GM12878 (cell line): Measurements from ENCODE around the gene OR6C2. TPM values are rescaled to one million over a fixed set of nuclear protein-coding genes. Genes with fewer than 3 reads are reported as not detected.

Experiments used
- ATAC-seq: fragments of 200-7000 bp; cut with Tn5 transposase; 3 replicates; pipeline ENCODE4 v1.9.1; 2020; ENCODE audit warnings: mild to moderate bottlenecking, moderate library complexity
- BruUV-seq: library from RNA; stranded (reverse); fragments of 400-500 nt; replicated peaks from 2 replicates; lab custom pipeline; 2021; lab: Mats Ljungman, UMichigan
- CTCF ChIA-PET: fragments of 300-600 bp; sonication (Branson Sonifier 250); formaldehyde crosslinking; extraction: SDS; loops from one replicate; lab custom pipeline; 2021; ENCODE audit warnings: inconsistent platforms; lab: Yijun Ruan, JAX
- POLR2A ChIA-PET: fragments of 350-600 bp; formaldehyde crosslinking; extraction: SDS; loops from one replicate; lab custom pipeline; 2021; ENCODE audit warnings: inconsistent platforms; lab: Charles Lee
- RAD21 ChIA-PET: fragments of 300-600 bp; sonication (Branson Sonifier 250); formaldehyde crosslinking; loops from one replicate; lab custom pipeline; 2023; ENCODE audit warnings: antibody characterized with exemption; ENCODE audit not compliant: unreplicated experiment; lab: Charles Lee
- SMC1A ChIA-PET: fragments of 300-600 bp; sonication (Branson Sonifier 250); formaldehyde crosslinking; loops from one replicate; lab custom pipeline; 2023; ENCODE audit not compliant: unreplicated experiment, uncharacterized antibody; lab: Charles Lee
- DNase-seq: peaks from one replicate; pipeline ENCODE4 v3.0.0-alpha.2; 2011; ENCODE audit warnings: low read depth, low spot score
- FAIRE-seq: peaks from 3 replicates; lab custom pipeline; 2011; peaks lifted over from hg19 to GRCh38; lab: Jason Lieb, UNC
- H2AFZ ChIP-seq: 2 replicates; pipeline ENCODE4 v1.6.0; 2011; ENCODE audit warnings: low read depth, low read length, control low read depth; ENCODE audit not compliant: control insufficient read depth
- H3K27ac ChIP-seq: 2 replicates; pipeline ENCODE4 v1.5.1; 2011; ENCODE audit warnings: control low read depth; ENCODE audit not compliant: control insufficient read depth, insufficient read depth
- H3K27me3 ChIP-seq, 2 experiments: replicated peaks in 1 of 2; 2 replicates each; pipeline versions ENCODE4 v1.6.0 to v1.6.1; 2011; ENCODE audit warnings: low read length in 1 of 2; ENCODE audit not compliant: control insufficient read depth in 2 of 2, insufficient read depth in 2 of 2
- H3K36me3 ChIP-seq, 2 experiments: 2 replicates each; pipeline ENCODE4 v1.5.1; 2011; ENCODE audit warnings: low read length in 1 of 2; ENCODE audit not compliant: control insufficient read depth in 2 of 2, insufficient read depth in 2 of 2
- H3K4me1 ChIP-seq: 2 replicates; pipeline ENCODE4 v1.6.1; 2011; ENCODE audit warnings: mild to moderate bottlenecking, low read length, moderate library complexity, mixed read lengths; ENCODE audit not compliant: control insufficient read depth, insufficient read depth
- H3K4me2 ChIP-seq: 2 replicates; pipeline ENCODE4 v1.6.0; 2011; ENCODE audit warnings: control low read depth; ENCODE audit not compliant: control insufficient read depth, insufficient read depth
- H3K4me3 ChIP-seq: fragments of 200-600 bp; sonication (generic); 2 replicates; pipeline ENCODE4 v1.5.1; 2016
- H3K79me2 ChIP-seq: 2 replicates; pipeline ENCODE4 v1.6.0; 2011; ENCODE audit warnings: low read length; ENCODE audit not compliant: control insufficient read depth, insufficient read depth
- H3K9ac ChIP-seq: 2 replicates; pipeline ENCODE4 v1.8.0; 2011; ENCODE audit warnings: low read length, control low read depth, mixed read lengths; ENCODE audit not compliant: control insufficient read depth, insufficient read depth
- H3K9me3 ChIP-seq: replicated peaks from 3 replicates; pipeline ENCODE4 v1.5.1; 2011; ENCODE audit warnings: mild to moderate bottlenecking, low read length; ENCODE audit not compliant: control insufficient read depth, insufficient read depth
- H4K20me1 ChIP-seq: 2 replicates; pipeline ENCODE4 v1.6.0; 2011; ENCODE audit not compliant: control insufficient read depth, insufficient read depth
- ATF7 ChIP-seq: fragments of 450-650 bp; IDR thresholded peaks from 2 replicates; pipeline ENCODE4 v1.6.1; 2016; ENCODE audit warnings: low read depth, mild to moderate bottlenecking
- BACH1 ChIP-seq: fragments of 450-650 bp; IDR thresholded peaks from 2 replicates; pipeline ENCODE4 v1.6.1; 2017; ENCODE audit warnings: mild to moderate bottlenecking, borderline replicate concordance
- CHD2 ChIP-seq: IDR thresholded peaks from 2 replicates; pipeline ENCODE4 v1.6.1; 2011; ENCODE audit warnings: low read depth, low read length, improper control_type of control experiment, borderline replicate concordance
- CTCF ChIP-seq, 3 experiments: IDR thresholded peaks in 2 of 3; conservative IDR thresholded peaks in 1 of 3; 2 replicates each; pipeline ENCODE4 v1.5.1; 2011; ENCODE audit warnings: low read depth in 3 of 3, low read length in 3 of 3, mild to moderate bottlenecking in 3 of 3, control low read depth in 2 of 3, moderate library complexity in 2 of 3, inconsistent platforms in 1 of 3, mixed read lengths in 1 of 3; ENCODE audit not compliant: control insufficient read depth in 2 of 3, insufficient read depth in 1 of 3; ENCODE audit errors: extremely low read depth in 1 of 3
- E2F4 ChIP-seq: IDR thresholded peaks from 2 replicates; pipeline ENCODE4 v1.6.1; 2012; ENCODE audit warnings: low read depth, low read length, improper control_type of control experiment
- POLR2AphosphoS2 ChIP-seq: IDR thresholded peaks from 2 replicates; pipeline ENCODE4 v1.6.1; 2011; ENCODE audit warnings: low read depth, mild to moderate bottlenecking, low read length, improper control_type of control experiment, moderate library complexity
- RAD51 ChIP-seq: fragments of 450-650 bp; IDR thresholded peaks from 2 replicates; pipeline ENCODE4 v1.6.1; 2016; ENCODE audit warnings: moderate library complexity, mild to moderate bottlenecking, inconsistent platforms
- WGBS: methylation state at CpG from one replicate; pipeline ENCODE4 v1.1.6; 2016; ENCODE audit warnings: low lambda C conversion rate; ENCODE audit not compliant: insufficient replicate concordance, insufficient coverage; ENCODE audit errors: missing lambda C conversion rate; 5-methylcytosine and 5-hydroxymethylcytosine counted together
- in situ Hi-C: fragments of 300-500 bp; cut with MboI; formaldehyde crosslinking; loops from 9 replicates; pipeline ENCODE4 v1.14.3; 2018; ENCODE audit warnings: mixed read lengths
- intact Hi-C: fragments of 100-400 bp; cut with micrococcal nuclease; formaldehyde crosslinking; loops from one replicate; pipeline ENCODE4 v1.14.2; 2022; ENCODE audit not compliant: unreplicated experiment
- polyA plus RNA-seq, 11 experiments: library from polyadenylated mRNA; depleted of rRNA in 4 of 11; unstranded in 6 of 11; stranded (reverse) in 5 of 11; fragments of >200 nt; fragmentation: Nextera tagmentation in 4 of 11; fragmentation: Illumina TruSeq in 1 of 11; extraction: Ambion mirVana in 4 of 11; extraction: Trizol in 1 of 11; gene quantifications; 1 replicate in 1 of 11; 2 replicates in 10 of 11; pipeline versions ENCODE4 v1.2.1 to v1.2.3, GENCODE V29; 2011 to 2016; ENCODE audit warnings: inconsistent platforms in 2 of 11, missing spikeins in 2 of 11, low read depth in 1 of 11
- total RNA-seq, 4 experiments: library from RNA; depleted of rRNA in 3 of 4; stranded (reverse); fragments of >200 nt in 3 of 4; fragmentation: Illumina TruSeq in 1 of 4; extraction: Trizol in 1 of 4; gene quantifications; 2 replicates each; pipeline versions ENCODE4 v1.2.1 to v1.2.3, GENCODE V29; 2013 to 2021
- TF ChIP-seq, protein P1 (sequence below): fragments of 450-650 bp; IDR thresholded peaks from 2 replicates; pipeline ENCODE4 v1.6.1; 2017; ENCODE audit warnings: borderline replicate concordance

OR6C2 gene
- total and polyA plus RNA-seq, 10 of the 15 experiments (the other 5 are each of a cell fraction or from before 2014, with no cell fraction given): not detected

DNA sequence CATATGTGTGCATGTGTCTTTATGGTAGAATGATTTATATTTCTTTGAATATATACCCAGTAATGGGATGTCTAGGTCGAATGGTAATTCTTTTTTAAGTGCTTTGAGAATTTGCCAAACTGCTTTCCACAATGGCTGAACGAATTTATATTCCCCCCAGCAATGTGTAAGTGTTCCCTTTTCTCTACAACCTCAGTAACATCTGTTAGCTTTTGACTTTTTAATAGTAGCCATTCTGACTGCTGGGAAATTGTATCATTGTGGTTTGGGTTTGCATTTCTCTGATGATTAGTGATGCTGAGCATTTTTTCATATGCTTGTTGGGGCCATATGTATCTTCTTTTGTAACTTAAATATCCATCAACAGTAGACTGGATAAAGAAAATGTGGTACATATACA is 57.7 kb downstream of the OR6C2 start:
- no peaks in the 10 kb centered on the region for H3K9me3 ChIP-seq
- TF ChIP-seq E2F4: no peak
- TF ChIP-seq POLR2AphosphoS2: no peak
- TF ChIP-seq CTCF (IDR thresholded peaks at IDR 0.05 in 2 of 3, conservative IDR thresholded peaks at IDR 0.05 in 1 of 3; ENCODE audit: control insufficient read depth in 2 of 3, extremely low read depth in 1 of 3, insufficient read depth in 1 of 3, low read depth in 3 of 3, low read length in 3 of 3): no peak
- no peak for TF ChIP-seq BACH1
- TF ChIP-seq CHD2: no peak
- no peak for TF ChIP-seq RAD51
- TF ChIP-seq, protein P1, sequence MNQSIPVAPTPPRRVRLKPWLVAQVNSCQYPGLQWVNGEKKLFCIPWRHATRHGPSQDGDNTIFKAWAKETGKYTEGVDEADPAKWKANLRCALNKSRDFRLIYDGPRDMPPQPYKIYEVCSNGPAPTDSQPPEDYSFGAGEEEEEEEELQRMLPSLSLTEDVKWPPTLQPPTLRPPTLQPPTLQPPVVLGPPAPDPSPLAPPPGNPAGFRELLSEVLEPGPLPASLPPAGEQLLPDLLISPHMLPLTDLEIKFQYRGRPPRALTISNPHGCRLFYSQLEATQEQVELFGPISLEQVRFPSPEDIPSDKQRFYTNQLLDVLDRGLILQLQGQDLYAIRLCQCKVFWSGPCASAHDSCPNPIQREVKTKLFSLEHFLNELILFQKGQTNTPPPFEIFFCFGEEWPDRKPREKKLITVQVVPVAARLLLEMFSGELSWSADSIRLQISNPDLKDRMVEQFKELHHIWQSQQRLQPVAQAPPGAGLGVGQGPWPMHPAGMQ: no peak
- TF ChIP-seq ATF7: no peak
- ChIA-PET POLR2A (no interaction called here), CTCF (interaction anchor here (1.4 kb wide), 1 partner anchor 10 kb away, joined by 4 read pairs; the partner anchor contains the start of gene OR6C68), RAD21 (no interaction called here), SMC1A (interaction anchor here (1.4 to 1.7 kb wide), 2 partner anchors 10 to 43 kb away, joined by 3 to 4 read pairs; partner anchors contain the start of gene OR6C68)
- DNase-seq (no peak), FAIRE-seq (no peak), ATAC-seq (no peak)
- H3K79me2 ChIP-seq: no peaks in the 10 kb centered on the region
- in situ Hi-C loops (no loop called here), intact Hi-C loops (no loop called here)
- H3K4me2 ChIP-seq: no peak overlapping the region
- H3K4me3 ChIP-seq: no peak overlapping the region
- no TSS peak for BruUV-seq
- WGBS: 0% methylated on average over 2 of the region's 2 CpGs
- no peak overlapping the region for H3K9ac ChIP-seq
- no peaks in the 10 kb centered on the region for H3K4me1 ChIP-seq
- H3K27me3 ChIP-seq: no peaks in the 10 kb centered on the region
- no peak overlapping the region for H3K27ac ChIP-seq
- H4K20me1 ChIP-seq: no peaks in the 10 kb centered on the region
- H3K36me3 ChIP-seq: no peaks in the 10 kb centered on the region
- H2AFZ ChIP-seq: no peak overlapping the region

Other genes starting within 250 kb of the OR6C2 start
Only the 7 nearest of the 13 such genes appear.
- gene OR6C3, start 113.3 kb upstream of the OR6C2 start, total RNA-seq (2014; rRNA removed): not detected in 2 replicates
- gene OR6C3, start 113.3 kb upstream of the OR6C2 start, total RNA-seq (2014; rRNA removed; fragmentation: Illumina TruSeq; extraction: Trizol): not detected in 2 replicates
- gene OR6C3, start 113.3 kb upstream of the OR6C2 start, total RNA-seq (2021): not detected in 2 replicates
- not detected in 2 replicates for gene OR6C3, start 113.3 kb upstream of the OR6C2 start, polyA plus RNA-seq (2011; rRNA removed)
- not detected in 2 replicates for gene OR6C3, start 113.3 kb upstream of the OR6C2 start, polyA plus RNA-seq (2014; fragmentation: Illumina TruSeq; extraction: Trizol)
- not detected for gene OR6C3, start 113.3 kb upstream of the OR6C2 start, polyA plus RNA-seq (2014; fragmentation: Nextera tagmentation; extraction: Ambion mirVana)
- gene OR6C3, start 113.3 kb upstream of the OR6C2 start, polyA plus RNA-seq (2014; rRNA removed): not detected in 2 replicates
- gene OR6C3, start 113.3 kb upstream of the OR6C2 start, polyA plus RNA-seq (2016; fragmentation: Nextera tagmentation; extraction: Ambion mirVana): not detected
- gene OR6C75, start 81.1 kb upstream of the OR6C2 start, total RNA-seq (2014; rRNA removed): not detected in 2 replicates
- gene OR6C75, start 81.1 kb upstream of the OR6C2 start, total RNA-seq (2014; rRNA removed; fragmentation: Illumina TruSeq; extraction: Trizol): not detected in 2 replicates
- not detected in 2 replicates for gene OR6C75, start 81.1 kb upstream of the OR6C2 start, total RNA-seq (2021)
- not detected in 2 replicates for gene OR6C75, start 81.1 kb upstream of the OR6C2 start, polyA plus RNA-seq (2011; rRNA removed)
- gene OR6C75, start 81.1 kb upstream of the OR6C2 start, polyA plus RNA-seq (2014; fragmentation: Illumina TruSeq; extraction: Trizol): not detected in 2 replicates
- not detected for gene OR6C75, start 81.1 kb upstream of the OR6C2 start, polyA plus RNA-seq (2014; fragmentation: Nextera tagmentation; extraction: Ambion mirVana)
- gene OR6C75, start 81.1 kb upstream of the OR6C2 start, polyA plus RNA-seq (2014; rRNA removed): not detected in 2 replicates
- gene OR6C75, start 81.1 kb upstream of the OR6C2 start, polyA plus RNA-seq (2016; fragmentation: Nextera tagmentation; extraction: Ambion mirVana): not detected
- gene OR6C65, start 43.5 kb upstream of the OR6C2 start, total RNA-seq (2014; rRNA removed): not detected in 2 replicates
- gene OR6C65, start 43.5 kb upstream of the OR6C2 start, total RNA-seq (2014; rRNA removed; fragmentation: Illumina TruSeq; extraction: Trizol): not detected in 2 replicates
- not detected in 2 replicates for gene OR6C65, start 43.5 kb upstream of the OR6C2 start, total RNA-seq (2021)
- gene OR6C65, start 43.5 kb upstream of the OR6C2 start, polyA plus RNA-seq (2011; rRNA removed): not detected in 2 replicates
- not detected in 2 replicates for gene OR6C65, start 43.5 kb upstream of the OR6C2 start, polyA plus RNA-seq (2014; fragmentation: Illumina TruSeq; extraction: Trizol)
- not detected for gene OR6C65, start 43.5 kb upstream of the OR6C2 start, polyA plus RNA-seq (2014; fragmentation: Nextera tagmentation; extraction: Ambion mirVana)
- gene OR6C65, start 43.5 kb upstream of the OR6C2 start, polyA plus RNA-seq (2014; rRNA removed): not detected in 2 replicates
- gene OR6C65, start 43.5 kb upstream of the OR6C2 start, polyA plus RNA-seq (2016; fragmentation: Nextera tagmentation; extraction: Ambion mirVana): not detected
- gene OR6C76, start 17.8 kb upstream of the OR6C2 start, total RNA-seq (2014; rRNA removed): not detected in 2 replicates
- not detected in 2 replicates for gene OR6C76, start 17.8 kb upstream of the OR6C2 start, total RNA-seq (2014; rRNA removed; fragmentation: Illumina TruSeq; extraction: Trizol)
- gene OR6C76, start 17.8 kb upstream of the OR6C2 start, total RNA-seq (2021): not detected in 2 replicates
- not detected in 2 replicates for gene OR6C76, start 17.8 kb upstream of the OR6C2 start, polyA plus RNA-seq (2011; rRNA removed)
- gene OR6C76, start 17.8 kb upstream of the OR6C2 start, polyA plus RNA-seq (2014; fragmentation: Illumina TruSeq; extraction: Trizol): not detected in 2 replicates
- not detected for gene OR6C76, start 17.8 kb upstream of the OR6C2 start, polyA plus RNA-seq (2014; fragmentation: Nextera tagmentation; extraction: Ambion mirVana)
- not detected in 2 replicates for gene OR6C76, start 17.8 kb upstream of the OR6C2 start, polyA plus RNA-seq (2014; rRNA removed)
- gene OR6C76, start 17.8 kb upstream of the OR6C2 start, polyA plus RNA-seq (2016; fragmentation: Nextera tagmentation; extraction: Ambion mirVana): not detected
- gene OR6C70, start 26.1 kb downstream of the OR6C2 start, total RNA-seq (2014; rRNA removed): not detected in 2 replicates
- gene OR6C70, start 26.1 kb downstream of the OR6C2 start, total RNA-seq (2014; rRNA removed; fragmentation: Illumina TruSeq; extraction: Trizol): not detected in 2 replicates
- not detected in 2 replicates for gene OR6C70, start 26.1 kb downstream of the OR6C2 start, total RNA-seq (2021)
- not detected in 2 replicates for gene OR6C70, start 26.1 kb downstream of the OR6C2 start, polyA plus RNA-seq (2011; rRNA removed)
- gene OR6C70, start 26.1 kb downstream of the OR6C2 start, polyA plus RNA-seq (2014; fragmentation: Illumina TruSeq; extraction: Trizol): not detected in 2 replicates
- gene OR6C70, start 26.1 kb downstream of the OR6C2 start, polyA plus RNA-seq (2014; fragmentation: Nextera tagmentation; extraction: Ambion mirVana): not detected
- gene OR6C70, start 26.1 kb downstream of the OR6C2 start, polyA plus RNA-seq (2014; rRNA removed): not detected in 2 replicates
- not detected for gene OR6C70, start 26.1 kb downstream of the OR6C2 start, polyA plus RNA-seq (2016; fragmentation: Nextera tagmentation; extraction: Ambion mirVana)
- gene OR6C68, start 48.3 kb downstream of the OR6C2 start, total RNA-seq (2014; rRNA removed): not detected in 2 replicates
- gene OR6C68, start 48.3 kb downstream of the OR6C2 start, total RNA-seq (2014; rRNA removed; fragmentation: Illumina TruSeq; extraction: Trizol): not detected in 2 replicates
- gene OR6C68, start 48.3 kb downstream of the OR6C2 start, total RNA-seq (2021): not detected in 2 replicates
- not detected in 2 replicates for gene OR6C68, start 48.3 kb downstream of the OR6C2 start, polyA plus RNA-seq (2011; rRNA removed)
- not detected in 2 replicates for gene OR6C68, start 48.3 kb downstream of the OR6C2 start, polyA plus RNA-seq (2014; fragmentation: Illumina TruSeq; extraction: Trizol)
- under 1 TPM in 1 of 2 experiments, not detected in 1; 0.10 TPM for gene OR6C68, start 48.3 kb downstream of the OR6C2 start, polyA plus RNA-seq (2014; fragmentation: Nextera tagmentation; extraction: Ambion mirVana)
- not detected in 2 replicates for gene OR6C68, start 48.3 kb downstream of the OR6C2 start, polyA plus RNA-seq (2014; rRNA removed)
- gene OR6C68, start 48.3 kb downstream of the OR6C2 start, polyA plus RNA-seq (2016; fragmentation: Nextera tagmentation; extraction: Ambion mirVana): not detected
- gene OR6C4, start 105.5 kb downstream of the OR6C2 start, total RNA-seq (2014; rRNA removed): not detected in 2 replicates
- gene OR6C4, start 105.5 kb downstream of the OR6C2 start, total RNA-seq (2014; rRNA removed; fragmentation: Illumina TruSeq; extraction: Trizol): not detected in 2 replicates
- gene OR6C4, start 105.5 kb downstream of the OR6C2 start, total RNA-seq (2021): not detected in 2 replicates
- gene OR6C4, start 105.5 kb downstream of the OR6C2 start, polyA plus RNA-seq (2011; rRNA removed): not detected in 2 replicates
- gene OR6C4, start 105.5 kb downstream of the OR6C2 start, polyA plus RNA-seq (2014; fragmentation: Illumina TruSeq; extraction: Trizol): not detected in 2 replicates
- gene OR6C4, start 105.5 kb downstream of the OR6C2 start, polyA plus RNA-seq (2014; fragmentation: Nextera tagmentation; extraction: Ambion mirVana): not detected
- not detected in 2 replicates for gene OR6C4, start 105.5 kb downstream of the OR6C2 start, polyA plus RNA-seq (2014; rRNA removed)
- not detected for gene OR6C4, start 105.5 kb downstream of the OR6C2 start, polyA plus RNA-seq (2016; fragmentation: Nextera tagmentation; extraction: Ambion mirVana)